GM12878 (cell line): ENCODE results near the gene OR2W3. TPM values are rescaled to one million over a fixed set of nuclear protein-coding genes. Genes with fewer than 3 reads are reported as not detected.

ENCODE experiments used
- HDAC2 ChIP-seq: fragments of 200-600 bp; sonication (generic); IDR thresholded peaks from 2 replicates; pipeline ENCODE4 v1.6.1; 2017
- IKZF2 ChIP-seq, 2 experiments: fragments of 450-650 bp; IDR thresholded peaks; 2 replicates each; pipeline ENCODE4 v1.6.1; 2017; ENCODE audit warnings: mild to moderate bottlenecking in 2 of 2, moderate library complexity in 2 of 2
- NR2F1 ChIP-seq: fragments of 450-650 bp; conservative IDR thresholded peaks from 2 replicates; pipeline ENCODE4 v1.6.1; 2017; ENCODE audit warnings: mild to moderate bottlenecking
- SMAD1 ChIP-seq: fragments of 450-650 bp; IDR thresholded peaks from 2 replicates; pipeline ENCODE4 v1.6.1; 2018; ENCODE audit warnings: mild to moderate bottlenecking, low read depth; ENCODE audit not compliant: partially characterized antibody
- polyA plus RNA-seq, 11 experiments: library from polyadenylated mRNA; depleted of rRNA in 4 of 11; unstranded in 6 of 11; stranded (reverse) in 5 of 11; fragments of >200 nt; fragmentation: Nextera tagmentation in 4 of 11; fragmentation: Illumina TruSeq in 1 of 11; extraction: Ambion mirVana in 4 of 11; extraction: Trizol in 1 of 11; gene quantifications; 1 replicate in 1 of 11; 2 replicates in 10 of 11; pipeline versions ENCODE4 v1.2.1 to v1.2.3, GENCODE V29; 2011 to 2016; ENCODE audit warnings: inconsistent platforms in 2 of 11, missing spikeins in 2 of 11, low read depth in 1 of 11
- total RNA-seq, 4 experiments: library from RNA; depleted of rRNA in 3 of 4; stranded (reverse); fragments of >200 nt in 3 of 4; fragmentation: Illumina TruSeq in 1 of 4; extraction: Trizol in 1 of 4; gene quantifications; 2 replicates each; pipeline versions ENCODE4 v1.2.1 to v1.2.3, GENCODE V29; 2013 to 2021
- TF ChIP-seq, protein P1 (sequence below): fragments of 450-650 bp; conservative IDR thresholded peaks from 2 replicates; pipeline ENCODE4 v1.6.1; 2017; ENCODE audit warnings: mild to moderate bottlenecking, moderate library complexity

The OR2W3 gene
- total and polyA plus RNA-seq, 10 of the 15 experiments (the other 5 are each of a cell fraction or from before 2014, with no cell fraction given), result not detected

GRCh38 chr1:247942624-247943023 lies 47.2 kb downstream of the OR2W3 start (continued):
- TF ChIP-seq IKZF2 (IDR thresholded peaks at IDR 0.05) (no peak), HDAC2 (no peak), SMAD1 (no peak), NR2F1 (no peak)
- TF ChIP-seq, protein P1, sequence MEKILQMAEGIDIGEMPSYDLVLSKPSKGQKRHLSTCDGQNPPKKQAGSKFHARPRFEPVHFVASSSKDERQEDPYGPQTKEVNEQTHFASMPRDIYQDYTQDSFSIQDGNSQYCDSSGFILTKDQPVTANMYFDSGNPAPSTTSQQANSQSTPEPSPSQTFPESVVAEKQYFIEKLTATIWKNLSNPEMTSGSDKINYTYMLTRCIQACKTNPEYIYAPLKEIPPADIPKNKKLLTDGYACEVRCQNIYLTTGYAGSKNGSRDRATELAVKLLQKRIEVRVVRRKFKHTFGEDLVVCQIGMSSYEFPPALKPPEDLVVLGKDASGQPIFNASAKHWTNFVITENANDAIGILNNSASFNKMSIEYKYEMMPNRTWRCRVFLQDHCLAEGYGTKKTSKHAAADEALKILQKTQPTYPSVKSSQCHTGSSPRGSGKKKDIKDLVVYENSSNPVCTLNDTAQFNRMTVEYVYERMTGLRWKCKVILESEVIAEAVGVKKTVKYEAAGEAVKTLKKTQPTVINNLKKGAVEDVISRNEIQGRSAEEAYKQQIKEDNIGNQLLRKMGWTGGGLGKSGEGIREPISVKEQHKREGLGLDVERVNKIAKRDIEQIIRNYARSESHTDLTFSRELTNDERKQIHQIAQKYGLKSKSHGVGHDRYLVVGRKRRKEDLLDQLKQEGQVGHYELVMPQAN, result no peak
- TF ChIP-seq, all 136 proteins: peak for 0

Other genes starting within 250 kb of the OR2W3 start
Only the 7 nearest of the 17 such genes appear.
- not detected in 2 replicates for gene OR14A16, start 71.5 kb upstream of the OR2W3 start, total RNA-seq (2014; rRNA removed)
- gene OR14A16, start 71.5 kb upstream of the OR2W3 start, total RNA-seq (2014; rRNA removed; fragmentation: Illumina TruSeq; extraction: Trizol), result not detected in 2 replicates
- gene OR14A16, start 71.5 kb upstream of the OR2W3 start, total RNA-seq (2021), result not detected in 2 replicates
- not detected in 2 replicates for gene OR14A16, start 71.5 kb upstream of the OR2W3 start, polyA plus RNA-seq (2011; rRNA removed)
- not detected in 2 replicates for gene OR14A16, start 71.5 kb upstream of the OR2W3 start, polyA plus RNA-seq (2014; fragmentation: Illumina TruSeq; extraction: Trizol)
- not detected for gene OR14A16, start 71.5 kb upstream of the OR2W3 start, polyA plus RNA-seq (2014; fragmentation: Nextera tagmentation; extraction: Ambion mirVana)
- not detected in 2 replicates for gene OR14A16, start 71.5 kb upstream of the OR2W3 start, polyA plus RNA-seq (2014; rRNA removed)
- not detected for gene OR14A16, start 71.5 kb upstream of the OR2W3 start, polyA plus RNA-seq (2016; fragmentation: Nextera tagmentation; extraction: Ambion mirVana)
- gene OR11L1, start 53.7 kb upstream of the OR2W3 start, total RNA-seq (2014; rRNA removed), result not detected in 2 replicates
- not detected in 2 replicates for gene OR11L1, start 53.7 kb upstream of the OR2W3 start, total RNA-seq (2014; rRNA removed; fragmentation: Illumina TruSeq; extraction: Trizol)
- not detected in 2 replicates for gene OR11L1, start 53.7 kb upstream of the OR2W3 start, total RNA-seq (2021)
- not detected in 2 replicates for gene OR11L1, start 53.7 kb upstream of the OR2W3 start, polyA plus RNA-seq (2011; rRNA removed)
- gene OR11L1, start 53.7 kb upstream of the OR2W3 start, polyA plus RNA-seq (2014; fragmentation: Illumina TruSeq; extraction: Trizol), result not detected in 2 replicates
- not detected for gene OR11L1, start 53.7 kb upstream of the OR2W3 start, polyA plus RNA-seq (2014; fragmentation: Nextera tagmentation; extraction: Ambion mirVana)
- gene OR11L1, start 53.7 kb upstream of the OR2W3 start, polyA plus RNA-seq (2014; rRNA removed), result not detected in 2 replicates
- gene OR11L1, start 53.7 kb upstream of the OR2W3 start, polyA plus RNA-seq (2016; fragmentation: Nextera tagmentation; extraction: Ambion mirVana), result not detected
- gene TRIM58, start 38.4 kb upstream of the OR2W3 start, total RNA-seq (2014; rRNA removed), result not detected in 2 replicates
- gene TRIM58, start 38.4 kb upstream of the OR2W3 start, total RNA-seq (2014; rRNA removed; fragmentation: Illumina TruSeq; extraction: Trizol), result not detected in 2 replicates
- not detected in 2 replicates for gene TRIM58, start 38.4 kb upstream of the OR2W3 start, total RNA-seq (2021)
- not detected in 2 replicates for gene TRIM58, start 38.4 kb upstream of the OR2W3 start, polyA plus RNA-seq (2011; rRNA removed)
- gene TRIM58, start 38.4 kb upstream of the OR2W3 start, polyA plus RNA-seq (2014; fragmentation: Illumina TruSeq; extraction: Trizol), result not detected in 2 replicates
- not detected for gene TRIM58, start 38.4 kb upstream of the OR2W3 start, polyA plus RNA-seq (2014; fragmentation: Nextera tagmentation; extraction: Ambion mirVana)
- not detected in 2 replicates for gene TRIM58, start 38.4 kb upstream of the OR2W3 start, polyA plus RNA-seq (2014; rRNA removed)
- gene TRIM58, start 38.4 kb upstream of the OR2W3 start, polyA plus RNA-seq (2016; fragmentation: Nextera tagmentation; extraction: Ambion mirVana), result not detected
- gene OR2T8, start 24.7 kb downstream of the OR2W3 start, total RNA-seq (2014; rRNA removed), result 0.11 TPM in 1 of 2 replicates, not detected in the other
- not detected in 2 replicates for gene OR2T8, start 24.7 kb downstream of the OR2W3 start, total RNA-seq (2014; rRNA removed; fragmentation: Illumina TruSeq; extraction: Trizol)
- not detected in 2 replicates for gene OR2T8, start 24.7 kb downstream of the OR2W3 start, total RNA-seq (2021)
- gene OR2T8, start 24.7 kb downstream of the OR2W3 start, polyA plus RNA-seq (2011; rRNA removed), result not detected in 2 replicates
- gene OR2T8, start 24.7 kb downstream of the OR2W3 start, polyA plus RNA-seq (2014; fragmentation: Illumina TruSeq; extraction: Trizol), result not detected in 2 replicates
- not detected for gene OR2T8, start 24.7 kb downstream of the OR2W3 start, polyA plus RNA-seq (2014; fragmentation: Nextera tagmentation; extraction: Ambion mirVana)
- not detected in 2 replicates for gene OR2T8, start 24.7 kb downstream of the OR2W3 start, polyA plus RNA-seq (2014; rRNA removed)
- not detected for gene OR2T8, start 24.7 kb downstream of the OR2W3 start, polyA plus RNA-seq (2016; fragmentation: Nextera tagmentation; extraction: Ambion mirVana)
- not detected in 2 replicates for gene OR2AJ1, start 29.3 kb downstream of the OR2W3 start, total RNA-seq (2014; rRNA removed)
- not detected in 2 replicates for gene OR2AJ1, start 29.3 kb downstream of the OR2W3 start, total RNA-seq (2014; rRNA removed; fragmentation: Illumina TruSeq; extraction: Trizol)
- not detected in 2 replicates for gene OR2AJ1, start 29.3 kb downstream of the OR2W3 start, total RNA-seq (2021)
- gene OR2AJ1, start 29.3 kb downstream of the OR2W3 start, polyA plus RNA-seq (2011; rRNA removed), result not detected in 2 replicates
- not detected in 2 replicates for gene OR2AJ1, start 29.3 kb downstream of the OR2W3 start, polyA plus RNA-seq (2014; fragmentation: Illumina TruSeq; extraction: Trizol)
- gene OR2AJ1, start 29.3 kb downstream of the OR2W3 start, polyA plus RNA-seq (2014; fragmentation: Nextera tagmentation; extraction: Ambion mirVana), result not detected
- not detected in 2 replicates for gene OR2AJ1, start 29.3 kb downstream of the OR2W3 start, polyA plus RNA-seq (2014; rRNA removed)
- gene OR2AJ1, start 29.3 kb downstream of the OR2W3 start, polyA plus RNA-seq (2016; fragmentation: Nextera tagmentation; extraction: Ambion mirVana), result not detected
- 0.11 TPM in 1 of 2 replicates, not detected in the other for gene OR2L8, start 53.3 kb downstream of the OR2W3 start, total RNA-seq (2014; rRNA removed)
- not detected in 2 replicates for gene OR2L8, start 53.3 kb downstream of the OR2W3 start, total RNA-seq (2014; rRNA removed; fragmentation: Illumina TruSeq; extraction: Trizol)
- gene OR2L8, start 53.3 kb downstream of the OR2W3 start, total RNA-seq (2021), result not detected in 2 replicates
- not detected in 2 replicates for gene OR2L8, start 53.3 kb downstream of the OR2W3 start, polyA plus RNA-seq (2011; rRNA removed)
- not detected in 2 replicates for gene OR2L8, start 53.3 kb downstream of the OR2W3 start, polyA plus RNA-seq (2014; fragmentation: Illumina TruSeq; extraction: Trizol)
- gene OR2L8, start 53.3 kb downstream of the OR2W3 start, polyA plus RNA-seq (2014; fragmentation: Nextera tagmentation; extraction: Ambion mirVana), result not detected
- gene OR2L8, start 53.3 kb downstream of the OR2W3 start, polyA plus RNA-seq (2014; rRNA removed), result not detected in 2 replicates
- not detected for gene OR2L8, start 53.3 kb downstream of the OR2W3 start, polyA plus RNA-seq (2016; fragmentation: Nextera tagmentation; extraction: Ambion mirVana)
- 0.11 TPM in 1 of 2 replicates, not detected in the other for gene OR2AK2, start 69.6 kb downstream of the OR2W3 start, total RNA-seq (2014; rRNA removed)
- gene OR2AK2, start 69.6 kb downstream of the OR2W3 start, total RNA-seq (2014; rRNA removed; fragmentation: Illumina TruSeq; extraction: Trizol), result 0.13 TPM in 1 of 2 replicates, not detected in the other
- gene OR2AK2, start 69.6 kb downstream of the OR2W3 start, total RNA-seq (2021), result not detected in 2 replicates
- gene OR2AK2, start 69.6 kb downstream of the OR2W3 start, polyA plus RNA-seq (2011; rRNA removed), result not detected in 2 replicates
- gene OR2AK2, start 69.6 kb downstream of the OR2W3 start, polyA plus RNA-seq (2014; fragmentation: Illumina TruSeq; extraction: Trizol), result not detected in 2 replicates
- not detected for gene OR2AK2, start 69.6 kb downstream of the OR2W3 start, polyA plus RNA-seq (2014; fragmentation: Nextera tagmentation; extraction: Ambion mirVana)
- not detected in 2 replicates for gene OR2AK2, start 69.6 kb downstream of the OR2W3 start, polyA plus RNA-seq (2014; rRNA removed)
- not detected for gene OR2AK2, start 69.6 kb downstream of the OR2W3 start, polyA plus RNA-seq (2016; fragmentation: Nextera tagmentation; extraction: Ambion mirVana)